ENCODE results near the gene REXO5.

- TF ChIP-seq CTCF (IDR thresholded peaks at IDR 0.05) (no peak), ZFX (IDR thresholded peaks at IDR 0.05; ENCODE audit: borderline replicate concordance) (no peak)
These were observed 88.1 kb downstream of the REXO5 start for GRCh38 chr16:20894388-20894787.

All from 22Rv1 (cell line).